ENCODE results near the gene SNORC. TPM values are rescaled to one million over a fixed set of nuclear protein-coding genes. Genes with fewer than 3 reads are reported as not detected.
A peak's percentile ranks its signal among the peaks of the same experiment; 100 is the strongest.

Gene SNORC
- total and polyA plus RNA-seq, 2 of the 13 experiments (the other 11 are each of a cell fraction or from before 2014, with no cell fraction given) = 59.1 to 86.1 TPM

GRCh38 chr2:232871418-232871834 is 1.4 kb downstream of the SNORC start (continued):
- TF ChIP-seq MYNN (CRISPR knock-in tag; IDR thresholded peaks at IDR 0.05; ENCODE audit: low read depth) (no peak), NONO (IDR thresholded peaks at IDR 0.05) (no peak), NONO (CRISPR knock-in tag; conservative IDR thresholded peaks at IDR 0.05) (0 out of 2 replicates have a peak, but pooled peaks have one; percentile 13), ZNF564 (CRISPR knock-in tag; IDR thresholded peaks at IDR 0.05) (no peak), SCMH1 (CRISPR knock-in tag; IDR thresholded peaks at IDR 0.05; ENCODE audit: borderline replicate concordance) (no peak), ZBTB49 (CRISPR knock-in tag; IDR thresholded peaks at IDR 0.05; ENCODE audit: borderline replicate concordance) (peak; percentile 6; the same call in 1 of the 2 replicates), ZNF792 (CRISPR knock-in tag; IDR thresholded peaks at IDR 0.05) (no peak), ZNF7 (CRISPR knock-in tag; IDR thresholded peaks at IDR 0.05) (no peak), RBM22 (optimal IDR thresholded peaks at IDR 0.05; ENCODE audit: low read length) (no peak), NFYB (CRISPR knock-in tag; IDR thresholded peaks at IDR 0.05) (no peak), ZNF318 (CRISPR knock-in tag; IDR thresholded peaks at IDR 0.05) (0 out of 2 replicates have a peak, but pooled peaks have one; percentile 80), FOSL2 (CRISPR knock-in tag; IDR thresholded peaks at IDR 0.05) (0 out of 2 replicates have a peak, but pooled peaks have one; percentile 2), ZNF558 (CRISPR knock-in tag; IDR thresholded peaks at IDR 0.05; ENCODE audit: borderline replicate concordance) (no peak), ZNF605 (CRISPR knock-in tag; IDR thresholded peaks at IDR 0.05) (no peak)
- TF ChIP-seq, protein P1, sequence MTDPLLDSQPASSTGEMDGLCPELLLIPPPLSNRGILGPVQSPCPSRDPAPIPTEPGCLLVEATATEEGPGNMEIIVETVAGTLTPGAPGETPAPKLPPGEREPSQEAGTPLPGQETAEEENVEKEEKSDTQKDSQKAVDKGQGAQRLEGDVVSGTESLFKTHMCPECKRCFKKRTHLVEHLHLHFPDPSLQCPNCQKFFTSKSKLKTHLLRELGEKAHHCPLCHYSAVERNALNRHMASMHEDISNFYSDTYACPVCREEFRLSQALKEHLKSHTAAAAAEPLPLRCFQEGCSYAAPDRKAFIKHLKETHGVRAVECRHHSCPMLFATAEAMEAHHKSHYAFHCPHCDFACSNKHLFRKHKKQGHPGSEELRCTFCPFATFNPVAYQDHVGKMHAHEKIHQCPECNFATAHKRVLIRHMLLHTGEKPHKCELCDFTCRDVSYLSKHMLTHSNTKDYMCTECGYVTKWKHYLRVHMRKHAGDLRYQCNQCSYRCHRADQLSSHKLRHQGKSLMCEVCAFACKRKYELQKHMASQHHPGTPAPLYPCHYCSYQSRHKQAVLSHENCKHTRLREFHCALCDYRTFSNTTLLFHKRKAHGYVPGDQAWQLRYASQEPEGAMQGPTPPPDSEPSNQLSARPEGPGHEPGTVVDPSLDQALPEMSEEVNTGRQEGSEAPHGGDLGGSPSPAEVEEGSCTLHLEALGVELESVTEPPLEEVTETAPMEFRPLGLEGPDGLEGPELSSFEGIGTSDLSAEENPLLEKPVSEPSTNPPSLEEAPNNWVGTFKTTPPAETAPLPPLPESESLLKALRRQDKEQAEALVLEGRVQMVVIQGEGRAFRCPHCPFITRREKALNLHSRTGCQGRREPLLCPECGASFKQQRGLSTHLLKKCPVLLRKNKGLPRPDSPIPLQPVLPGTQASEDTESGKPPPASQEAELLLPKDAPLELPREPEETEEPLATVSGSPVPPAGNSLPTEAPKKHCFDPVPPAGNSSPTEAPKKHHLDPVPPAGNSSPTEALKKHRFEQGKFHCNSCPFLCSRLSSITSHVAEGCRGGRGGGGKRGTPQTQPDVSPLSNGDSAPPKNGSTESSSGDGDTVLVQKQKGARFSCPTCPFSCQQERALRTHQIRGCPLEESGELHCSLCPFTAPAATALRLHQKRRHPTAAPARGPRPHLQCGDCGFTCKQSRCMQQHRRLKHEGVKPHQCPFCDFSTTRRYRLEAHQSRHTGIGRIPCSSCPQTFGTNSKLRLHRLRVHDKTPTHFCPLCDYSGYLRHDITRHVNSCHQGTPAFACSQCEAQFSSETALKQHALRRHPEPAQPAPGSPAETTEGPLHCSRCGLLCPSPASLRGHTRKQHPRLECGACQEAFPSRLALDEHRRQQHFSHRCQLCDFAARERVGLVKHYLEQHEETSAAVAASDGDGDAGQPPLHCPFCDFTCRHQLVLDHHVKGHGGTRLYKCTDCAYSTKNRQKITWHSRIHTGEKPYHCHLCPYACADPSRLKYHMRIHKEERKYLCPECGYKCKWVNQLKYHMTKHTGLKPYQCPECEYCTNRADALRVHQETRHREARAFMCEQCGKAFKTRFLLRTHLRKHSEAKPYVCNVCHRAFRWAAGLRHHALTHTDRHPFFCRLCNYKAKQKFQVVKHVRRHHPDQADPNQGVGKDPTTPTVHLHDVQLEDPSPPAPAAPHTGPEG (CRISPR knock-in tag; IDR thresholded peaks at IDR 0.05) = no peak
